ENCODE data around the gene HAPSTR1. TPM values are rescaled to one million over a fixed set of nuclear protein-coding genes. Genes with fewer than 3 reads are reported as not detected.

HAPSTR1 gene
- total RNA-seq, 1 experiment from 2014 or later, result 59.6 TPM

GRCh38 chr16:9123401-9123800, 32.0 kb downstream of the HAPSTR1 start:
- BruUV-seq (replicated peaks), result no TSS peak
- TF ChIP-seq CTCF (IDR thresholded peaks at IDR 0.05; ENCODE audit: unreplicated experiment), result no peak
- peaks cover 41% of the 10 kb centered on the region for H3K4me1 Mint-ChIP-seq (ENCODE audit: low read depth, unreplicated experiment)
- peaks cover 69% of the 10 kb centered on the region for H3K36me3 Mint-ChIP-seq (ENCODE audit: insufficient read depth, unreplicated experiment)
- H3K9me3 Mint-ChIP-seq (ENCODE audit: low read depth, unreplicated experiment), result no peaks in the 10 kb centered on the region
- H3K27ac Mint-ChIP-seq (ENCODE audit: unreplicated experiment), result peak overlapping the region; percentile 73
- CTCF ChIA-PET, result no interaction called here
- intact Hi-C loops (cut with micrococcal nuclease; ENCODE audit: unreplicated experiment), result no loop called here
- H3K4me3 Mint-ChIP-seq (ENCODE audit: low read depth, unreplicated experiment), result peak overlapping the region; percentile 62
- H3K27me3 Mint-ChIP-seq (ENCODE audit: unreplicated experiment), result no peaks in the 10 kb centered on the region
- DNase-seq, result no peak

DNA sequence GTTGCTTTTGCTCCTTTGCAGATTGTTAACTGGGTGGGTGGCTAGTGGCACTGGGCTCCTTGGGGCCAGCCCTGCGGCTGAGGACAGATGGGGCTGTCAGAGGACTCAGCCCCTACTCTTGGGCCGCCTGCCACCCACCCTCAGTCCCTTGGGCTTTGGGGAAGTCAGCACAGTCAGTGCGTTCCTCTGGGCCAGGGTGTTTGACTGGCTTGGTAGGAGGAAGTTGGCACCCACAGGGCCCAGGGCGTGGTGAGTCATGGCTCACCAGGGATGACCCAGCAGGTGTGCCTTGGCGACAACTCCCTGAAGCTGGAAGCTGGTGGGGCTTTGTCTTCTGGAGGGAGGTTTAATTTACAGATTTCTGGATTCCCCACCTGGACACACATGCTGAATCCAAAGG, 32.4 kb downstream of the HAPSTR1 start:
- Mint-ChIP-seq H3K9me3 (ENCODE audit: low read depth, unreplicated experiment) (no peaks in the 10 kb centered on the region), H3K27me3 (ENCODE audit: unreplicated experiment) (no peaks in the 10 kb centered on the region), H3K4me3 (ENCODE audit: low read depth, unreplicated experiment) (peak overlapping the region; percentile 62), H3K4me1 (ENCODE audit: low read depth, unreplicated experiment) (peaks cover 46% of the 10 kb centered on the region), H3K36me3 (ENCODE audit: insufficient read depth, unreplicated experiment) (peaks cover 73% of the 10 kb centered on the region), H3K27ac (ENCODE audit: unreplicated experiment) (peak overlapping the region; percentile 73)
- intact Hi-C loops (cut with micrococcal nuclease; ENCODE audit: unreplicated experiment), result no loop called here
- no TSS peak for BruUV-seq (replicated peaks)
- CTCF ChIA-PET, result interaction anchor here (0.8 kb wide), 1 partner anchor 27 kb away, joined by 6 read pairs; no protein-coding TSS in a partner anchor
- peak; percentile 92 for DNase-seq
- TF ChIP-seq CTCF (IDR thresholded peaks at IDR 0.05; ENCODE audit: unreplicated experiment), result no peak

DNA sequence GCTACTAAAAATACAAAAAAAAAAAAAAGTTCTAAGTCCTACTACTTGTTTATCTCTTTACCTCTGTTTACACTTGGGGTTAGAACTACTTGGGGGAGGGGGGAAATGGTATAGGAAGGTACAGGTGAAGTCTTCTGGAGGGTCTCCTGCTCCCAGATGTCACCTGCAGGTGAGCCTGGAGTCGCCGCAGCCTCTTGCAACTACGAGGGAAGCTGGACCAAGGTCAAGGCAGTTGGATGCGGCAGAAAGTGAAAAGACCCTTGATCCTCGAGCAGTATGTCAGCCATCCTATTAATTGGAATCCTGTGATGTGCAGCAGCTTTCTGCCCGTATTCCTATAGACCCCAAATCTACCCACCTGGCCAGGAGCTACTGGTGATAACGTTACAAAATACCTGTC, 33.0 kb downstream of the HAPSTR1 start:
- H3K9me3 Mint-ChIP-seq (ENCODE audit: low read depth, unreplicated experiment), result no peaks in the 10 kb centered on the region
- CTCF ChIA-PET, result interaction anchor here (0.8 kb wide), 1 partner anchor 28 kb away, joined by 6 read pairs; no protein-coding TSS in a partner anchor
- peaks cover 73% of the 10 kb centered on the region for H3K36me3 Mint-ChIP-seq (ENCODE audit: insufficient read depth, unreplicated experiment)
- no peaks in the 10 kb centered on the region for H3K27me3 Mint-ChIP-seq (ENCODE audit: unreplicated experiment)
- intact Hi-C loops (cut with micrococcal nuclease; ENCODE audit: unreplicated experiment), result no loop called here
- no peak for DNase-seq
- peaks cover 51% of the 10 kb centered on the region for H3K4me1 Mint-ChIP-seq (ENCODE audit: low read depth, unreplicated experiment)
- H3K4me3 Mint-ChIP-seq (ENCODE audit: low read depth, unreplicated experiment), result peak overlapping the region; percentile 62
- no peak for TF ChIP-seq CTCF (IDR thresholded peaks at IDR 0.05; ENCODE audit: unreplicated experiment)
- BruUV-seq (replicated peaks), result no TSS peak
- H3K27ac Mint-ChIP-seq (ENCODE audit: unreplicated experiment), result peak overlapping the region; percentile 73

DNA sequence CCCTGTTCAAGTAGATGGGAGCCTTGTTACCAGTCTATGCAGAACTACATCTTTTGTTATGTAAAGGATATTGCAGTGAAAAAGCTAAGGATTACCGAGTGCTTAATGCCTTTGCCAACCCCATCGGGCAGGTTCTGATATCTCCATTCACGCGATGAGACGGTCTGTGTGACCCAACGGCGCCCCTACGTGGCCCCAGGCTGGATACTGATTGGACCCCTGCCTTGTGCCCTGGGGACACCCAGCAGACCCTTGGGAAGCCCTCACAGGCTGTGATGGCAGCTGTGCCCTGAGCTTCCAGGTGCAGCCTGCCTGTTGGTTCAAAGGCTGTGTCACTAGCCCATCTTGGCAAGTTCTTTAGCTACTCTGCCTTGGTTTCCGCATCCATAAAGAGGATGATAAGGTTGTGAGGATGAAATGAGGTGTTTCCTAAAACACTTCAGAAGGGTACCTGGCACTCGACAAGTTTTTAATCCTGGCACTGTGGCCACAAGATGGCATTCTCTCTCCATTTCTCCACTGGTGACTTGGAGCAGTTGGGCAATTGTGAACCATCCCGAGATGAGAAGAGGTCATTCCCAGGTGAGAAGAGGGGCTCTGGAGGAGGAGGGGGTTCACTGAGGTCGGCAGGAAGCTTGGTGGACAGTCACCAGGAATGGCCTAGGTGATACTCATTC, 33.6 kb downstream of the HAPSTR1 start:
- BruUV-seq (replicated peaks), result no TSS peak
- Mint-ChIP-seq H3K4me3 (ENCODE audit: low read depth, unreplicated experiment) (no peak overlapping the region), H3K36me3 (ENCODE audit: insufficient read depth, unreplicated experiment) (peaks cover 71% of the 10 kb centered on the region), H3K27ac (ENCODE audit: unreplicated experiment) (no peak overlapping the region), H3K4me1 (ENCODE audit: low read depth, unreplicated experiment) (peaks cover 51% of the 10 kb centered on the region), H3K27me3 (ENCODE audit: unreplicated experiment) (no peaks in the 10 kb centered on the region), H3K9me3 (ENCODE audit: low read depth, unreplicated experiment) (no peaks in the 10 kb centered on the region)
- CTCF ChIA-PET, result no interaction called here
- intact Hi-C loops (cut with micrococcal nuclease; ENCODE audit: unreplicated experiment), result no loop called here
- no peak for DNase-seq
- TF ChIP-seq CTCF (IDR thresholded peaks at IDR 0.05; ENCODE audit: unreplicated experiment), result no peak

Data from Calu3 (cell line).